HG03039 (cell line): Measurements from ENCODE around the gene ZG16B.

ENCODE experiments used
- ATAC-seq: cut with Tn5 transposase; IDR thresholded peaks from one replicate; pipeline ENCODE4 v1.9.1; 2021; ENCODE audit warnings: mild to moderate bottlenecking, moderate library complexity; ENCODE audit not compliant: unreplicated experiment

ZG16B gene, protein sequence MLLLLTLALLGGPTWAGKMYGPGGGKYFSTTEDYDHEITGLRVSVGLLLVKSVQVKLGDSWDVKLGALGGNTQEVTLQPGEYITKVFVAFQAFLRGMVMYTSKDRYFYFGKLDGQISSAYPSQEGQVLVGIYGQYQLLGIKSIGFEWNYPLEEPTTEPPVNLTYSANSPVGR

GRCh38 chr16:2829501-2830354 is at the start of gene ZG16B:
TSS of gene ZG16B (plus strand) at chr16:2830303. CDS start at chr16:2830442, 139 bp downstream.
- ATAC-seq = no peak

DNA sequence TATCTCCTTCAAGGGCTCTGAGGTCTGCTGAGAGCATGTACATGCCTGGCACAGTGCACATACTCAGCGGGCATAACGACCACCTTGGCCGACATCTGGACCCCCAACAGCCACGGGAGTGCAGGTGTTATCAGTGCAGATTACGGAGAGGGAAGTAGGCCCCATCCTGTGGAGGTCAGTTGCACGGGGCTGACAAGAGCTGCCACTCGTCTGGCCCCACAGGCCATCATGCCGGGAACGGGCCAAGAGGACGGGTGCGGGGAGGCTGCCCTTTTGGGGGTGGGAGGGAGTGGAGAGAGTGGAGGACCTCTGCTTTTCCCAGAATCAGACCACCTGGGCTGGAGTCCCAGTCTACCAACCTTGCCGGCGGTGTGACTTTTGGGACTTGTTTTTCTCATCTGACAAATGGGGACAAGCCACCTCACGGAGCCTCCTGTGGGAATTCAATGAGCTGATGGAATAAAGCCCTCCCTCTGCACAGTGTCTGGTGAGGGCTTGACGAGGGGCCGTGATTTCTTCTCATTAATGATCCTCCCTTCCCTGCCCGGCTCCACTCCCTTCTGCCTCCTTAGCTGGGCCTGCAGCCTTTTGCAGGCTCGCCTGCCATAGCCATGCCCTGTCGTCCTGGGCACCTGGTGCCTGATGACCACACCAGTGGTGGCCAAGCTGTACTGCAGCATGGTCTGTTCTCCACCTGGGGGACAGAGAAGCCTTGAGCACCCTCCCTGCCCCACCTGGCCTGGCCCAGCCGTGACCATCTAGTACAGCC is 47.3 kb upstream of the ZG16B start:
- no peak for ATAC-seq

GRCh38 chr16:2783581-2784357 is 46.3 kb upstream of the ZG16B start:
- no peak for ATAC-seq

GRCh38 chr16:2784358-2785100 is 45.6 kb upstream of the ZG16B start:
- ATAC-seq = no peak

DNA sequence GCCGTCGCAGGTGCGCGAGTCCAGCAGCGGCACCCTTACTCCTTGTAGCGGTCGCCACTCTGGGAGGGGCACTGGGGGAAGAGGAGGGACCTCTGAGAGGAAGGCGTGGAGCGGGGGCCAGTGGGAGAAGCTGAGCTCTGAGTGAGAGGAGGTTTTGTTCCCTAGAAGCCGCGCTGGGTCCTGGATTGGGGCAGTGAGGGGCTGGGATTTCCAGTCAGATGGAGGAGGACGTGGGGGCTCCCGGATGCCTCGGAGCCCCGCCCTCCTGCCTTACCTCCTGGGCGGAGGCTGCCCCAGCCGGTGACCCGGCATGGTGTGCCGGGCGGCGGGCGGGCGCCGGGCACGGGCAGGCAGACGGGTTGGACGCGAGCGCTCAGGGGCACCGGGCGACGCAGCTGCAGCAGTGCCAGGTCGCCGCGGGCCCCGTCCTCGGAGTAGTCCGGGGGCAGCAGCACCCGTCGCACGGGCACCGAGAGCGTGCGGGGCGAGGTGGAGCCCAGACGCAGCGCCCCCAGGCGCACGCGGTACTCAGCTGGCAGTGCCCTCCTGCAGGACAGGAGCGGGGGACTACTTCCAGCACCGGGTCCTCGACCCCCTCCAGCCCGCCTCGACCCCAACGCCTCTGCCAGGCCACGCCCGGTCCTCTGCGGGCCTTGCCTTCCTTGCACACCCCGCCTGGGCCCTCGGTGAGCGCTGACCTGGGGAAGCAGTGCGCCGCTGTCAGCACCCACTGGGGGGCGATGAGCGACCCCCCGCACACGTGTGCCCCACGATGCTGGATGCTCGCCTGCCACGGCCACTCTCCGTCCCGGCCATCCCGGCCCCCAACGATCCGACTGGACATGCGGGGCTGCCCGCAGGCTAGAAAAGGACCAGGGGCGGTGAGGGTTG is 44.8 kb upstream of the ZG16B start:
- no peak for ATAC-seq

- no peak for ATAC-seq
These were observed 43.9 kb upstream of the ZG16B start for GRCh38 chr16:2786061-2786825.

DNA sequence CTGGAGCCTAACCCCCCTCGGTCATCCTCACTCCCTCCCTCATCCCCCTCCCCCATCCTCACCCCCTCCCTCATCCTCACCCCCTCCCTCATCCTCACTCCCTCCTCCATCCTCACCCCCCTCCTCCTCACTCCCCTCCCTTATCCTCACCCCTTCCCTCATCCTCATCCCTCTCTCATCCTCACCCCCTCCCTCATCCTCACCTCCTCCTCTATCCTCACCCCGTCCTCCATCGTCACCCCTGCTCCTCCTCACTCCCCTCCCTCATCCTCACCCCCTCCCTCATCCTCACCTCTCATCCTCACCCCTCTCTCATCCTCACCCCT is 43.3 kb upstream of the ZG16B start:
- ATAC-seq = no peak

DNA sequence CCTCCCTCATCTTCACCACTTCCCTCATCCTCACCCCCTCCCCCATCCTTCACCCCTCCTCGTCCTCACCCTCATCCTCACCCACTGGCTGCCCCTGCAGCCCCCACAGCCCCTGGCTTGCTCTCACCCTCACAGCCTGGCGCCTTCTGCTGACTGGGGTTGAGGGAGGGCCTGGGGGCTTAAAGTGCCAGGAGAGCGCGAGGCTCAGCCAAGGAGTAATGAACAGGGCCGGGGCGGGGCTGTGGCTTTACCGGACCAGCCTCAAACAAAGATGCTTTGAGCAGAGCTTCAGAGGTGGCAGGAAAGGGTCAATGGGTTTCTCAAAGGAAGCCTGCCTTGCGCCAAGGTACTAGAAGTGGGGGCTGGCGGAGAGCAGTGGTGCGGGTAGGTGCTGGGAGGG is 42.7 kb upstream of the ZG16B start, which contains the start of gene PRSS33:
TSS of gene PRSS33 (minus strand) at position 155 of the 400 bp plus-strand sequence. CDS start 1,013 bp downstream, outside the sequence.
- no peak for ATAC-seq

GRCh38 chr16:2787961-2788360 is 42.1 kb upstream of the ZG16B start:
- no peak for ATAC-seq

- ATAC-seq = no peak
These were observed 39.5 kb upstream of the ZG16B start for GRCh38 chr16:2790631-2791030.

- ATAC-seq = no peak
These were observed 38.9 kb upstream of the ZG16B start for GRCh38 chr16:2791174-2791573.

DNA sequence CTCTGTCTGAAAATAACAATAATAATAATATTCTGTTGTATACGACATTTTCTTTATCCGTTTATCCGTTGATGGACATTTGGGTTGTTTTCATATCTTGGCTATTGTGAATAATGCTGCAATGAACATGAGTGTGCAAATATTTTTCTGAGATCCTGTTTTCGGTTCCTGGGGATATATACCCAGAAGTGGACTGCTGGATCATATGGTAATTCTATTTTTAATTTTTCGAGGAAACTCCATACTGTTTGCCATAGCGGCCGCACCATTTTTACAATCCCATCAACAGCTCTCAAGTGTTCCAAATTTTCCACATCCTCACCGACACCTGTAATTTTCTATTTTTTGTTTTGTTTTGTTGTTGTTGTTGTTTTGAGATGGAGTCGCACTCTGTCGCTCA is 37.2 kb upstream of the ZG16B start:
- no peak for ATAC-seq

- ATAC-seq = no peak
These were observed 34.5 kb upstream of the ZG16B start for GRCh38 chr16:2795395-2796143.

GRCh38 chr16:2798723-2799204 is 31.3 kb upstream of the ZG16B start:
- no peak for ATAC-seq

GRCh38 chr16:2799205-2799858 is 30.8 kb upstream of the ZG16B start:
- no peak for ATAC-seq

DNA sequence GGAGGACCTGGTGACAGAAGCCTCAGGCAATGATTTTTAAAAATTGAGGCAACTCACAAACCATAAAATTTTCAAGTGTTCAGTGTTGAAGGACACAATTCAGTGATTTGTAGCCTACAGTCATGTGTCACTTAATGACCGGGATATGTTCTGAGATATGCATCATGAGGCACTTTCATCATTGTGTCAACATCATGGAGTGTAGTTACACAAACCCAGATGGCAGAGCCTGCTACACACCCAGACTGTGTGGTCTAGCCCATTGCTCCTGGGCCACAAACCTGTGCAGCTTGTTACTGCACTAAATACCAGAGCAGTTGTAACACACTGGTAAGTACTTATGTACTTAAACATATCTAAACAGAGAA is 30.3 kb upstream of the ZG16B start:
- no peak for ATAC-seq

DNA sequence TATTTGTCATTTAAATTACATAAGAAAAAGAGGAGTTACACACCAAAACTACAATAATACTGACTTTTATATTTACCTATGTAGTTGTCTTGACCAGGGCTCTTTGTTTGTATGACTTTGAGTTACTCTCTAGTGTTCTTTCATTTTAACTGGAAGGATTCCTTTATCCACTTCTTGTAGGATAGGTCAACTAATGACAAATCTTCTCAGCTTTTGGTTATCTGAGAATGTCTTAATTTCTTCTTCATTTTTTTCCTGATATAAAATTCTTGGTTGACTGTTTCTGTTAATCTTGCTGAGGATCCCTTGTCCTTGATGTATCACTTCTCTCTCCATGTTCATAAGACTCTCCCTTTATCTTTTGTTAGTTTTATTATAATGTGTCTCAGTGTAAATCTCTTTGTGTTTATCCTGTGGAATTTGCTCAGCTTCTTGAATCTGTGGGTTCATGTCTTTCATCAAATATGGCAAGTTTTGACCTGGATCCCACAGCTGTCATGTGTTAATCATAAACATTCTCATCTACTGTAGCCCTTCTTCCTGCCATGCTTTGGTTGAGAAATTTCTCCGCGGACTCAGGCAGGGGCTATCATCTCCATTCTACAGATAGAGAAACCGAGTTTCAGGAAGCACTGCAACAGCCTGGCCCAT is 26.4 kb upstream of the ZG16B start:
- ATAC-seq = no peak
